HEK293T (cell line): ENCODE data around the gene MLLT10.
"Not testable (repeated sequence)": the region's sequence is repeated elsewhere in the genome, so short reads cannot be mapped to it uniquely, and the experiment has no call there.

Experiments used
- CTCF ChIA-PET: fragments of 350-600 bp; formaldehyde crosslinking; extraction: SDS; loops from one replicate; lab custom pipeline; 2021; ENCODE audit warnings: antibody characterized with exemption, inconsistent platforms; lab: Yijun Ruan, JAX
- POLR2A ChIA-PET: fragments of 350-600 bp; formaldehyde crosslinking; extraction: SDS; loops from one replicate; lab custom pipeline; 2020; ENCODE audit warnings: antibody characterized with exemption, inconsistent platforms; lab: Yijun Ruan, JAX
- DNase-seq: peaks from one replicate; pipeline ENCODE4 v3.0.0; 2012; ENCODE audit warnings: mixed read lengths; ENCODE audit errors: extremely low spot score
- ARNT ChIP-seq: fragments of 450-650 bp; IDR thresholded peaks from 2 replicates; pipeline ENCODE4 v1.6.1; 2017; ENCODE audit warnings: mild to moderate bottlenecking
- BHLHE40 ChIP-seq: fragments of 450-650 bp; IDR thresholded peaks from 2 replicates; pipeline ENCODE4 v1.6.1; 2016; ENCODE audit warnings: mild to moderate bottlenecking, moderate library complexity, borderline replicate concordance
- CTBP1 ChIP-seq: fragments of 450-650 bp; IDR thresholded peaks from 2 replicates; pipeline ENCODE4 v1.6.1; 2016; ENCODE audit warnings: borderline replicate concordance
- ELF4 ChIP-seq: fragments of 450-650 bp; IDR thresholded peaks from 2 replicates; pipeline ENCODE4 v1.6.1; 2017; ENCODE audit warnings: antibody characterized with exemption
- FOXA1 ChIP-seq: fragments of 450-650 bp; IDR thresholded peaks from 2 replicates; pipeline ENCODE4 v1.6.1; 2016; ENCODE audit warnings: mild to moderate bottlenecking
- FOXK2 ChIP-seq: fragments of 450-650 bp; IDR thresholded peaks from 2 replicates; pipeline ENCODE4 v1.6.1; 2016; ENCODE audit warnings: mild to moderate bottlenecking
- FOXM1 ChIP-seq: fragments of 450-650 bp; IDR thresholded peaks from 2 replicates; pipeline ENCODE4 v1.6.1; 2017; ENCODE audit warnings: mild to moderate bottlenecking, borderline replicate concordance
- HDGF ChIP-seq: fragments of 450-650 bp; IDR thresholded peaks from 2 replicates; pipeline ENCODE4 v1.6.1; 2017; ENCODE audit warnings: antibody characterized with exemption, borderline replicate concordance
- L3MBTL2 ChIP-seq: fragments of 450-650 bp; conservative IDR thresholded peaks from 2 replicates; pipeline ENCODE4 v1.6.1; 2016; ENCODE audit warnings: mild to moderate bottlenecking
- LEF1 ChIP-seq: fragments of 450-650 bp; IDR thresholded peaks from 2 replicates; pipeline ENCODE4 v1.6.1; 2017; ENCODE audit warnings: mild to moderate bottlenecking, borderline replicate concordance
- NFRKB ChIP-seq: fragments of 450-650 bp; IDR thresholded peaks from 2 replicates; pipeline ENCODE4 v1.6.1; 2016; ENCODE audit warnings: mild to moderate bottlenecking, moderate library complexity
- PKNOX1 ChIP-seq: fragments of 450-650 bp; IDR thresholded peaks from 2 replicates; pipeline ENCODE4 v1.6.1; 2016
- SP1 ChIP-seq: fragments of 450-650 bp; IDR thresholded peaks from 2 replicates; pipeline ENCODE4 v1.6.1; 2017
- SUZ12 ChIP-seq: fragments of 450-650 bp; IDR thresholded peaks from 2 replicates; pipeline ENCODE4 v1.6.1; 2016; ENCODE audit warnings: mild to moderate bottlenecking
- TARDBP ChIP-seq: fragments of 450-650 bp; IDR thresholded peaks from 2 replicates; pipeline ENCODE4 v1.6.1; 2016
- ZNF384 ChIP-seq: fragments of 450-650 bp; IDR thresholded peaks from 2 replicates; pipeline ENCODE4 v1.6.1; 2016

The MLLT10 gene

GRCh38 chr10:21532694-21533466 lies 1.2 kb upstream of the MLLT10 start:
- CTCF ChIA-PET: interaction anchor here (0.5 kb wide), 1 partner anchor 150 kb away, joined by 3 read pairs; no protein-coding TSS in a partner anchor
- DNase-seq: no peak
- POLR2A ChIA-PET: interaction anchor here (1.1 to 2.3 kb wide), 6 partner anchors 9 to 37 kb away, joined by 3 to 22 read pairs (median 4); no protein-coding TSS in a partner anchor
- TF ChIP-seq FOXK2 (no peak), NFRKB (no peak), FOXA1 (no peak), FOXM1 (no peak), ELF4 (no peak), ARNT (no peak), SUZ12 (no peak), LEF1 (no peak), BHLHE40 (no peak), TARDBP (no peak), ZNF384 (no peak), HDGF (no peak), PKNOX1 (no peak), SP1 (no peak), L3MBTL2 (no peak), CTBP1 (no peak)

- ChIA-PET CTCF (no interaction called here), POLR2A (interaction anchor here (1.5 to 2.3 kb wide), 3 partner anchors 12 to 38 kb away, joined by 4 to 22 read pairs (median 13); no protein-coding TSS in a partner anchor)
- DNase-seq: no peak
- no peak for TF ChIP-seq HDGF
- no peak for TF ChIP-seq CTBP1
- no peak for TF ChIP-seq BHLHE40
- no peak for TF ChIP-seq SP1
These were observed 201 bp downstream of the MLLT10 start for GRCh38 chr10:21534280-21534586.

- POLR2A ChIA-PET: interaction anchor here (1.1 kb wide), 1 partner anchor 39 kb away, joined by 3 read pairs; no protein-coding TSS in a partner anchor
- peak; percentile 50; the same call in 1 of the 2 replicates for TF ChIP-seq ARNT
- peak; percentile 76 for TF ChIP-seq FOXM1
- no peak for TF ChIP-seq FOXK2
- TF ChIP-seq CTBP1: no peak
- CTCF ChIA-PET: no interaction called here
- peak; percentile 53 for DNase-seq
These were observed 817 bp downstream of the MLLT10 start for GRCh38 chr10:21534604-21535493.

- POLR2A ChIA-PET: interaction anchor here (1.1 kb wide), 1 partner anchor 39 kb away, joined by 3 read pairs; no protein-coding TSS in a partner anchor
- TF ChIP-seq LEF1 (no peak), PKNOX1 (no peak), BHLHE40 (no peak)
- CTCF ChIA-PET: no interaction called here
- no peak for DNase-seq
These were observed 1.5 kb downstream of the MLLT10 start for GRCh38 chr10:21535494-21535965.

GRCh38 chr10:21535976-21536375 lies 1.9 kb downstream of the MLLT10 start:
- CTCF ChIA-PET, DNase-seq: not testable (repeated sequence)
- POLR2A ChIA-PET: interaction anchor here (1.1 to 1.6 kb wide), 3 partner anchors 18 to 40 kb away, joined by 3 to 5 read pairs (median 4); no protein-coding TSS in a partner anchor

GRCh38 chr10:21536874-21537273 lies 2.8 kb downstream of the MLLT10 start:
- ChIA-PET POLR2A (interaction anchor here (0.8 to 1.7 kb wide), 5 partner anchors 10 to 40 kb away, joined by 3 to 5 read pairs (median 4); partner anchors contain the start of gene SKIDA1), CTCF (interaction anchor here (0.6 kb wide), 1 partner anchor 834 kb away, joined by 3 read pairs; no protein-coding TSS in a partner anchor)
- TF ChIP-seq L3MBTL2 (no peak), CTBP1 (no peak), BHLHE40 (no peak), FOXK2 (no peak), NFRKB (no peak), ARNT (no peak), TARDBP (no peak), SUZ12 (no peak), PKNOX1 (no peak), ELF4 (no peak), ZNF384 (no peak), FOXM1 (no peak), LEF1 (no peak), FOXA1 (no peak), SP1 (no peak), HDGF (no peak)
- no peak for DNase-seq

- ChIA-PET POLR2A (interaction anchor here (2.2 kb wide), 1 partner anchor 10 kb away, joined by 8 read pairs; no protein-coding TSS in a partner anchor), CTCF (interaction anchor here (0.6 kb wide), 2 partner anchors 37 to 401 kb away, joined by 3 read pairs; no protein-coding TSS in a partner anchor)
- DNase-seq: not testable (repeated sequence)
These were observed 6.7 kb downstream of the MLLT10 start for GRCh38 chr10:21540701-21541100.
